ENCODE results near the gene PRPF19. TPM values are rescaled to one million over a fixed set of nuclear protein-coding genes. Genes with fewer than 3 reads are reported as not detected.

PRPF19 gene
- total RNA-seq, 1 donor from 2014 or later, result 61.9 TPM

DNA sequence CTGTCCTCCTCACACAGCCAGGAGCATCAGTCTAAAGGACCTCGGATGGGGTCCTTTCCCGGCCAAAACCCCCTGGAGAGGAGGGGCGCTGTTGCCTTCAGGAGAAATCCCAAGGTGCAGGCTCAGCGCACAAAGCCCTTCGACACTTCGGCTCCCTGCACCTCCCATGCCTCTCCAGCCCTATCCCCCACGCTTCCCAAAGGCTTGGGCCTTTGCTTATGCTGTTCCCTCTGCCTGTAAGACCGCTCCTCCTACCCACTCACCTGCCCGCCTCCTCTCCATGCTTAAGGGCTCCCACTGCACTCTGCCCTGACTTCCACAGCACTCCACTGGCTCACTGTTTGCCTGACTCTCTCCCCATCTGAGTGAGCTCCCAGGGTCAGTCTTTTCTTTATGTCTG is 32.1 kb upstream of the PRPF19 start:
- DNase-seq (ENCODE audit: low read depth) (no peak), FAIRE-seq (no peak)
- TF ChIP-seq CTCF (IDR thresholded peaks at IDR 0.05; ENCODE audit: insufficient read depth, low read depth, low read length) (no peak), EZH2 (IDR thresholded peaks at IDR 0.05; ENCODE audit: insufficient read depth, low read length) (no peak)
- no peaks in the 10 kb centered on the region for H4K20me1 ChIP-seq (ENCODE audit: insufficient read depth, low read length)
- Mint-ChIP-seq H3K36me3 (ENCODE audit: low read depth, unreplicated experiment) (peaks cover 22% of the 10 kb centered on the region), H3K27ac (ENCODE audit: unreplicated experiment) (no peak overlapping the region), H3K27me3 (ENCODE audit: low read depth, unreplicated experiment) (peaks cover 4% of the 10 kb centered on the region), H3K4me3 (ENCODE audit: unreplicated experiment) (no peak overlapping the region), H3K4me1 (ENCODE audit: low read depth, unreplicated experiment) (peaks cover 4% of the 10 kb centered on the region), H3K9me3 (ENCODE audit: unreplicated experiment) (no peaks in the 10 kb centered on the region)
- no peak overlapping the region for H3K27ac ChIP-seq (ENCODE audit: low read depth, low read length)
- no peak overlapping the region for H3K4me2 ChIP-seq (ENCODE audit: low read length)
- H3K4me1 ChIP-seq (ENCODE audit: insufficient read depth, low read length), result no peaks in the 10 kb centered on the region
- H3K36me3 ChIP-seq (ENCODE audit: insufficient read depth, low read length), result no peaks in the 10 kb centered on the region
- H2AFZ ChIP-seq (ENCODE audit: low read depth, low read length), result no peak overlapping the region
- no peaks in the 10 kb centered on the region for H3K79me2 ChIP-seq (ENCODE audit: insufficient read depth, low read length)
- H3K9me3 ChIP-seq (ENCODE audit: insufficient read depth, low read depth, low read length), result no peaks in the 10 kb centered on the region
- no peak overlapping the region for H3K9ac ChIP-seq (ENCODE audit: low read length)
- H3K27me3 ChIP-seq (ENCODE audit: insufficient read depth, low read length), result peaks cover 7% of the 10 kb centered on the region
- H3K4me3 ChIP-seq (ENCODE audit: insufficient read depth, low read depth, low read length), result no peak overlapping the region

DNA sequence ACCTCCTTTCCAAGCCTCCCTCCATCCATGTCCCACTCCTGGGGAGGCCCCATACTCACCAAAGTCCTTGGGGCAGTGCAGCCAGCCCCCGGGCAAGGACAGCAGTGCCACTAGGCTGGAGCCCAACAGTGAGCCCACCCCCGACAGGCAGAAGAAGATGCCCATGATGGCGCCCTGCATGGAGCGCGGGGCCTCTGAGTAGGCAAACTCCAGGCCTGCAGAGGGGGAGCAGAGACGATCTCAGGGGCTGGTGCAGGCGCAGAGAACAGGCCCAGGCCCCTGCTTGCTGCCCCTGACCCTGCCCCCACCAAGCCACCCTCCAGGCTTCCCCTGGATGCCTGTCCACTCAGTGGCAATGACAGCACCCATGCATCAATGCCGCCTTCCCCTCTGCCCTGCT is 31.4 kb upstream of the PRPF19 start:
- Mint-ChIP-seq H3K4me3 (ENCODE audit: unreplicated experiment) (no peak overlapping the region), H3K9me3 (ENCODE audit: unreplicated experiment) (no peaks in the 10 kb centered on the region), H3K27ac (ENCODE audit: unreplicated experiment) (no peak overlapping the region), H3K4me1 (ENCODE audit: low read depth, unreplicated experiment) (peaks cover under 1% of the 10 kb centered on the region), H3K27me3 (ENCODE audit: low read depth, unreplicated experiment) (peaks cover 2% of the 10 kb centered on the region), H3K36me3 (ENCODE audit: low read depth, unreplicated experiment) (peaks cover 18% of the 10 kb centered on the region)
- Histone ChIP-seq H3K4me2 (ENCODE audit: low read length) (no peak overlapping the region), H3K79me2 (ENCODE audit: insufficient read depth, low read length) (no peaks in the 10 kb centered on the region), H3K9ac (ENCODE audit: low read length) (no peak overlapping the region), H3K27ac (ENCODE audit: low read depth, low read length) (no peak overlapping the region), H3K4me1 (ENCODE audit: insufficient read depth, low read length) (no peaks in the 10 kb centered on the region), H4K20me1 (ENCODE audit: insufficient read depth, low read length) (no peaks in the 10 kb centered on the region), H2AFZ (ENCODE audit: low read depth, low read length) (no peak overlapping the region), H3K36me3 (ENCODE audit: insufficient read depth, low read length) (no peaks in the 10 kb centered on the region), H3K4me3 (ENCODE audit: insufficient read depth, low read depth, low read length) (no peak overlapping the region), H3K27me3 (ENCODE audit: insufficient read depth, low read length) (peaks cover 7% of the 10 kb centered on the region), H3K9me3 (ENCODE audit: insufficient read depth, low read depth, low read length) (no peaks in the 10 kb centered on the region)
- no peak for TF ChIP-seq EZH2 (IDR thresholded peaks at IDR 0.05; ENCODE audit: insufficient read depth, low read length)
- TF ChIP-seq CTCF (IDR thresholded peaks at IDR 0.05; ENCODE audit: insufficient read depth, low read depth, low read length), result no peak
- DNase-seq (ENCODE audit: low read depth) (no peak), FAIRE-seq (no peak)

- Histone ChIP-seq H2AFZ (ENCODE audit: low read depth, low read length) (no peak overlapping the region), H3K4me1 (ENCODE audit: insufficient read depth, low read length) (no peaks in the 10 kb centered on the region), H3K4me3 (ENCODE audit: insufficient read depth, low read depth, low read length) (no peak overlapping the region), H3K36me3 (ENCODE audit: insufficient read depth, low read length) (no peaks in the 10 kb centered on the region), H3K79me2 (ENCODE audit: insufficient read depth, low read length) (no peaks in the 10 kb centered on the region), H3K9ac (ENCODE audit: low read length) (no peak overlapping the region), H3K27me3 (ENCODE audit: insufficient read depth, low read length) (peaks cover 7% of the 10 kb centered on the region), H3K27ac (ENCODE audit: low read depth, low read length) (no peak overlapping the region), H4K20me1 (ENCODE audit: insufficient read depth, low read length) (no peaks in the 10 kb centered on the region), H3K9me3 (ENCODE audit: insufficient read depth, low read depth, low read length) (no peaks in the 10 kb centered on the region), H3K4me2 (ENCODE audit: low read length) (no peak overlapping the region)
- Mint-ChIP-seq H3K36me3 (ENCODE audit: low read depth, unreplicated experiment) (peaks cover 17% of the 10 kb centered on the region), H3K4me3 (ENCODE audit: unreplicated experiment) (no peak overlapping the region), H3K27me3 (ENCODE audit: low read depth, unreplicated experiment) (peaks cover 2% of the 10 kb centered on the region), H3K4me1 (ENCODE audit: low read depth, unreplicated experiment) (no peaks in the 10 kb centered on the region), H3K27ac (ENCODE audit: unreplicated experiment) (no peak overlapping the region), H3K9me3 (ENCODE audit: unreplicated experiment) (no peaks in the 10 kb centered on the region)
- FAIRE-seq (no peak), DNase-seq (ENCODE audit: low read depth) (no peak)
- TF ChIP-seq CTCF (IDR thresholded peaks at IDR 0.05; ENCODE audit: insufficient read depth, low read depth, low read length) (no peak), EZH2 (IDR thresholded peaks at IDR 0.05; ENCODE audit: insufficient read depth, low read length) (no peak)
Measured at GRCh38 chr11:60937144-60937527, 30.8 kb upstream of the PRPF19 start.

Measured in astrocyte (in vitro differentiated cells and primary cell).